ENCODE measurements around the gene HMCN2. TPM values are rescaled to one million over a fixed set of nuclear protein-coding genes. Genes with fewer than 3 reads are reported as not detected.
A peak's percentile ranks its signal among the peaks of the same experiment; 100 is the strongest.

The HMCN2 gene
- total RNA-seq, 1 donor from 2014 or later: 9.3 TPM

- Mint-ChIP-seq H3K27ac (ENCODE audit: unreplicated experiment) (peak overlapping the region; percentile 73), H3K36me3 (ENCODE audit: unreplicated experiment) (no peaks in the 10 kb centered on the region), H3K4me3 (ENCODE audit: unreplicated experiment) (peak overlapping the region; percentile 59), H3K27me3 (ENCODE audit: unreplicated experiment) (peaks cover 21% of the 10 kb centered on the region), H3K9me3 (ENCODE audit: unreplicated experiment) (peaks cover 11% of the 10 kb centered on the region), H3K4me1 (ENCODE audit: low read depth, unreplicated experiment) (peaks cover 52% of the 10 kb centered on the region)
- TF ChIP-seq CTCF (IDR thresholded peaks at IDR 0.05; ENCODE audit: partially characterized antibody, unreplicated experiment): no peak
- no peak for DNase-seq
Measured at GRCh38 chr9:130328349-130328801, 62.8 kb downstream of the HMCN2 start.

DNA sequence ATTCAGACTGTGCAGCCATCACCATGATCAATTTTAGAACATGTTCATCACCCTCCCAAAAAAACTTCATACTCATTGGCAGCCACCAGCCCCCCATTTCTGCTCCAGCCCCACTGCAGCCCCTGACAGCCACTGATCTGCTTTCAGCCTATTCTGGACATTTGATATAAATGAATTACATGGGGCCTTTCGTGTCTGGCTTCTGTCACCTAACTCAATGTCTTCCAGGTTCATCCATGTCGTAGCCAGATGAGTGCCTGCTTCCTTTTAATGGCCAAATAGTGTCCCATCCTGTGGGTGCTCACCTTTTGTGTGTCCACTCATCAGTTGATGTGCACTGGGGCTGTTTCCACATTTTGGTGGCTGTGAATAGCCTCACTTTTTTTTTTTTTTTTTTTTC is 63.5 kb downstream of the HMCN2 start:
- Mint-ChIP-seq H3K9me3 (ENCODE audit: unreplicated experiment) (peaks cover 13% of the 10 kb centered on the region), H3K27me3 (ENCODE audit: unreplicated experiment) (peaks cover 25% of the 10 kb centered on the region), H3K4me3 (ENCODE audit: unreplicated experiment) (peak overlapping the region; percentile 59), H3K27ac (ENCODE audit: unreplicated experiment) (peak overlapping the region; percentile 73), H3K36me3 (ENCODE audit: unreplicated experiment) (no peaks in the 10 kb centered on the region), H3K4me1 (ENCODE audit: low read depth, unreplicated experiment) (peaks cover 55% of the 10 kb centered on the region)
- no peak for TF ChIP-seq CTCF (IDR thresholded peaks at IDR 0.05; ENCODE audit: partially characterized antibody, unreplicated experiment)
- no peak for DNase-seq

- Mint-ChIP-seq H3K36me3 (ENCODE audit: unreplicated experiment) (no peaks in the 10 kb centered on the region), H3K9me3 (ENCODE audit: unreplicated experiment) (peaks cover 16% of the 10 kb centered on the region), H3K4me3 (ENCODE audit: unreplicated experiment) (no peak overlapping the region), H3K27me3 (ENCODE audit: unreplicated experiment) (peaks cover 29% of the 10 kb centered on the region), H3K27ac (ENCODE audit: unreplicated experiment) (no peak overlapping the region), H3K4me1 (ENCODE audit: low read depth, unreplicated experiment) (peaks cover 58% of the 10 kb centered on the region)
- DNase-seq: no peak
- TF ChIP-seq CTCF (IDR thresholded peaks at IDR 0.05; ENCODE audit: partially characterized antibody, unreplicated experiment): no peak
Measured at GRCh38 chr9:130330202-130330862, 64.8 kb downstream of the HMCN2 start.

GRCh38 chr9:130331061-130331460 is 65.5 kb downstream of the HMCN2 start:
- Mint-ChIP-seq H3K27ac (ENCODE audit: unreplicated experiment) (no peak overlapping the region), H3K4me1 (ENCODE audit: low read depth, unreplicated experiment) (peaks cover 56% of the 10 kb centered on the region), H3K9me3 (ENCODE audit: unreplicated experiment) (peaks cover 16% of the 10 kb centered on the region), H3K4me3 (ENCODE audit: unreplicated experiment) (no peak overlapping the region), H3K36me3 (ENCODE audit: unreplicated experiment) (no peaks in the 10 kb centered on the region), H3K27me3 (ENCODE audit: unreplicated experiment) (peaks cover 32% of the 10 kb centered on the region)
- DNase-seq: no peak
- TF ChIP-seq CTCF (IDR thresholded peaks at IDR 0.05; ENCODE audit: partially characterized antibody, unreplicated experiment): no peak

GRCh38 chr9:130331573-130331972 is 66.0 kb downstream of the HMCN2 start:
- Mint-ChIP-seq H3K27ac (ENCODE audit: unreplicated experiment) (peak overlapping the region; percentile 52), H3K36me3 (ENCODE audit: unreplicated experiment) (no peaks in the 10 kb centered on the region), H3K27me3 (ENCODE audit: unreplicated experiment) (peaks cover 28% of the 10 kb centered on the region), H3K4me3 (ENCODE audit: unreplicated experiment) (no peak overlapping the region), H3K4me1 (ENCODE audit: low read depth, unreplicated experiment) (peaks cover 52% of the 10 kb centered on the region), H3K9me3 (ENCODE audit: unreplicated experiment) (peaks cover 15% of the 10 kb centered on the region)
- DNase-seq: no peak
- TF ChIP-seq CTCF (IDR thresholded peaks at IDR 0.05; ENCODE audit: partially characterized antibody, unreplicated experiment): no peak

Measured in glutamatergic neuron (in vitro differentiated cells).